ENCODE data around the gene CXXC1.
A peak's percentile ranks its signal among the peaks of the same experiment; 100 is the strongest.
"Not testable (repeated sequence)": the region's sequence is repeated elsewhere in the genome, so short reads cannot be mapped to it uniquely, and the experiment has no call there.

The CXXC1 gene

DNA sequence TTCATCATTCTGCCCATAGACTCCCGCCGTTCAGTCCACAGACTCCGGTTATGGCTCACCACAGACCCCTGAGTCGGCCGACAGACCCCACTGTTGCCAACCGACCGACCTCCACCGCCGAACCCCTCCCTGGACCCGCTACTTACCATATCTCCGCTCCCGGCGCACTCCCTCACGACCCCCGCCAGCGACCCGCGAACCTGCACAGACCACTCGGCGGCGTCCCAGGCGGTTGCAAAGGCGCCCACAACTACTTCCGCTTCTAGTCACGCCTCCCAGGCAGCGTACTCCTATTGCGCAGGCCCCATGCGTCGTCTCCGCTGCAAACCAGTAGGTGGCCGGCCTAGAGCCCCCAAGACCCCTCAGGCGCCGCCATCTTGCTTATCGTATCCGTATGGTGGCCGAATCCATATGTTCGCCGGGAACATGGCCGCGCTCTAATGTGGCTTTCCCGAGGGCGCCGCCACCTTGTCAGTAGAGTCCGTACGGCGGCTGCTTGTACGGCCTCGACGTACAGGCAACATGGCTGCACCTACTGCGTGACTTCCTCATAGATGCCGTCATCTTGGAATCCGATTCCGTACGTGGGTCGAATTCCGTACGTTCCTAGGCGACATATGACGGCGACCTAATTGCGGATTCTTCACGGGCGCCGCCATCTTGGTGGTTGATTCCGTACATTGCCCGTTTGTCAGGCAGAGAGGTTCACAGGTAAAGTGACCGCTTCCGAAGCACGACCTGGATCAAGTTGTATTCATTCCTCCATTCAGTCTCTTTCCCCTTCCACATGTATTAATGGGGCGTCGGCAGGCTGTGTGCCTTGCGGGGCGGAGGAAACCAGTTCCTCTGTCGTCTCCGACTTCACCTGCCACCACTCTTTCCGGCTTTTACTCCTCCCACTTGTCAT is at the start of gene CXXC1:
CXXC1 (minus strand) TSS at position 252 of the 907 bp plus-strand sequence; CDS start at position 149, 103 bp downstream.
- peak; percentile 100 for DNase-seq (ENCODE audit: low read depth, low spot score)

DNA sequence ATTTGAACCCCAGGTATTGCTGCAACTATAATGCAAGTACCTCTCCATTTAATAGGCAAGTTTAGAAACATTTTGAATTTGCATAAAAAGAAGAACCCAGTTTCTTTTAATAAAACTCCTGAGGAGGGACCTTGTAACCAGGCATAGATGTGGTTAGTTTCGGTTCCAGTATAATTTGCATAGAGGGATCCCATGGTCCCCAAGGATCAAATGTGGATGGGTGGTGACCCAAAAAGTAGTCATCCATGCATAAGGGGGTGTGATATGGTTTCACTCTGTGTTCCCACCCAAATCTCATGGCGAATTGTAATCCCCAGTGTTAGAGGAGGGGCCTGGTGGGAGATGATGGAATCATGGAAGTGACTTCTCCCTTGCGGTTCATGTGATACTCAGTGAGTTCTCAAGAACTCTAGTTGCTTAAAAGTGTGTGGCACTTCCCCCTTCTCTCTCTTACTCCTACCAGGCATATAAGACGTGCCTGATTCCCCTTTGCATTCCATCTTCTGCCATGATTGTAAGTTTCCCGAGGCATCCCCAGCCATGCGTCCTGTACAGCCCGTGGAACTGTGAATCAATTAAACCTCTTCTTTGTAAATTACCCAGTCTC is 47.2 kb upstream of the CXXC1 start:
- no peak for DNase-seq (ENCODE audit: low read depth, low spot score)

DNA sequence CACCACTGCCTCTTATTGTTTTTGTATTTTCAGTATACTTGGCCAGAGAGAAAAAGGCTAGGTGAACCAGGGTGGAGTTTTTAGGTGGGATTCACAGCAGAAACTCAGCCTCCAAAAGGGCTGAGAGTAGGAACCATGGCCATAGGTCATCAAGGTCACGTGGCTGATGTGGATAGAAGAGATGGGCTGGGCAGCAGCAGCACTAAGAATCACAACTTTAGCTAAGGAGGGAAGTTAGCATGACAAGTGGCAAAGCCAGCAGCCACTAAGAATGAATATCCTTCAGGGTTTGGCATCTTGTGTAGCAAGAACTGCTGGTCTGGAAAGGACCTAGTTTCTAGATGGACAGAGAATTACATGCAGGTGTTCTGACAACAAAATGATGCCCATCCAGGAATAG is 44.2 kb upstream of the CXXC1 start:
- DNase-seq (ENCODE audit: low read depth, low spot score), result no peak

DNA sequence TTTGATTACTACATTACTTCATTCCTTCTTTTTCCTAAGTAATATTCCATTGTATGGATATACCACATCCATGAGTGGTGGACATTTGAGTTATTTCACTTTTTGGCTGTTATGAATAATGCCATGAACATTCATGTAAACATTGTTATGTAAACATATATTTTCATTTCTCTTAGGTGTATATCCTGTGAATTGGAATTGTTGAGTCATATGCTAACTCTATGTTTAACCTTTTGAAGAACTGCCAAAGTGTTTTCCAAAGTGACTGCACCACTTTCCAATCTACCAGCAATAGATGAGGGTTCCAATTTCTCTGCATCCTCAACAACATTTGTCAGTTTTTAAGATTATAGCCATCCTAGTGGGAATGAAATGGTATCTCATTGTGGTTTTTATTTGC is 42.7 kb upstream of the CXXC1 start:
- DNase-seq (ENCODE audit: low read depth, low spot score), result no peak

DNA sequence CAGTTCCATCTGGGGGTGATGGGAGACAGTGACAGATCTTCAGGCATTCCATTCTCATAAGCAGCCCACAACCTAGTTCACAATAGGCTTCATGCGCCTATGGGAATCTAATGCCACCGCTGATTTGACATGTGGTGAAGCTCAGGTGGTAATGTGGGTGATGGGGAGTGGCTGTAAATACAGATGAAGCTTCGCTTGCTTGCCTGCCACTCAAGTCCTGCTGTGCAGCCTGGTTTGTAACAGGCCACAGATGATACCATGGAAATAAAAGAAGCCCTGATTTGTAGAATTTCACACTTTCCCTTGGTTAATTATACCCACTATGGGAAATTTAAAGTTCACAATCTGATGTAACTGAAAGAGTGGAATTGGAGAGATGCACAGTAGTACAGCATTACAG is 40.5 kb upstream of the CXXC1 start:
- DNase-seq (ENCODE audit: low read depth, low spot score), result no peak

DNA sequence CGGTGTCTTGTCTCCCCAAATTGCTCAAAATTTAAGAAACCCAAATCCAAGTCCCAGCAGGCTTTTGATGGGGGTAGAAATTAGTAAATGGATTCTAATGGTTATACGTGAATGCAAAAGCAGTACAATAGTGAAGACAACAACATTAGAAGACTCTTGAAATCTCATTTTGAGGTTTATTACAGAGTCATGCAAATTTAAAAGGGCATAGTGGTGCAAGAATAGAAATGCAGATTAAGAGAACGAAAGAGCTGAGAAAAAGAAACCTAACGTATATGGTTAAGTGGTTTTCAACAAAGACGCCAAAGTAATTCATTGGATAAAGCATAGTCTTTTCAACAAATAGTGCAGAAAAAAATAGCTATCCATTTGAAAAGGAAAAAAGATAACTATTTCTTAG is 33.2 kb upstream of the CXXC1 start:
- DNase-seq (ENCODE audit: low read depth, low spot score), result peak; percentile 2

DNA sequence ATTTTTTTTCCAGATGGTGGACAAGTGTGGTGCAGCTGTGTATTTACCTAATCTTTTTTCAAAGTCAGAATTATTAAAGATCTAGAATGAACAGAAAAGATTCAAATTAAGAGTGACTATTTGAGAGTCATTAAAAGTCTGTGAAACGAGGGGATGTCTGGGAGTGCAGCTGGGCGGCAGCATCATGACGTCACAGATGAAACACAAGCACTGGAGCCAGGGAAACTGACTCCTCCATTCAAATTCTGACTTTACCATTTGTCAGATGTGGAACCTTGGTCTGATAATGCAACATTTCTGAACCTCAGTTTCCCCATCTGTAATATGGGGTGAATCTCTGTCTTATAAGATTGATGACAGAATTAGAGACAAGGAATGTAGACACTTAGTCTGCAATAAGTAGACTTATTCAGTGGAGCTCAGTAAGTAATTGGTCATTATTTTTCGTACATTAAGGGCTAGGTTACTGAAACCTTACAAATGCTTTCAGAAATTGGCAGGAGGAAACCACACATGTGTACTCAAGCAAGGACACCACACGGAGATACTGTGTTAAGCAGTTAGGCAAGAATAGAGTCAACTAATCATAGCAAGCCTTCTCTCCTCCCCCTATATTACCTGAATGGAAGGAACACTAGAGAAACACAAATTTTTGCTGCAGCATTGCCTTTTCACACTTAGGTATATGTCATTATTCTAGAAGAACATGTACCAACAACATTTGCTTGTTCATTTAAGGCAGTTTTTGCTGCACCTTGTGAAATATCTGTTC is 27.8 kb upstream of the CXXC1 start:
- no peak for DNase-seq (ENCODE audit: low read depth, low spot score)

DNA sequence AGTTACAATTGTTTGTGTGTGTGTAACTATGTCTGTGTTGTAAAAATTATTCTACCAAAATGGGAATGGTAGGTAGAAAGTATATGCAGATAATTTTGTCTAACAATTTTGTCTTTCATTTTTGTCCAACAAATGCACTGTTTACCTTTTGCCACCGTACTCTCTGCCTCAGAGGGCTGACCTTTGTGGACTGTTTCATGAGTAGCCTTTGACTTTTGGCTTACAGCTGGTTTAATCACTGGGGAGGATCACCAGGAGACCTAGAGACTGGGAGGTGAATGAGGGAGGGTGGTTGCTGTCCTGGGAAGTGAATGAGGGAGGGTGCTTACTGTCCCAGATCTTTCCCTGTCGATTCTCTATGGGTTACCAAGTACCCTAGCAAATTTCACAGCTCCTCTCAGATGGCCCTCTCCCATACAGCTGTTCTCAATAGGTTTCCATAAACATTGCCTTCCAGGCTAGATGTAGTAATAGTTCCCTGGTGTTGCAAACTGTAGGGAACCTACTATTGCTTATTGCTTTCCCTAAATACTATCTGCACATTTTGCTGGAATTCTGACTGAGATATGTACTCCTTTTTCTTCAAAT is 26.5 kb upstream of the CXXC1 start:
- DNase-seq (ENCODE audit: low read depth, low spot score), result no peak

DNA sequence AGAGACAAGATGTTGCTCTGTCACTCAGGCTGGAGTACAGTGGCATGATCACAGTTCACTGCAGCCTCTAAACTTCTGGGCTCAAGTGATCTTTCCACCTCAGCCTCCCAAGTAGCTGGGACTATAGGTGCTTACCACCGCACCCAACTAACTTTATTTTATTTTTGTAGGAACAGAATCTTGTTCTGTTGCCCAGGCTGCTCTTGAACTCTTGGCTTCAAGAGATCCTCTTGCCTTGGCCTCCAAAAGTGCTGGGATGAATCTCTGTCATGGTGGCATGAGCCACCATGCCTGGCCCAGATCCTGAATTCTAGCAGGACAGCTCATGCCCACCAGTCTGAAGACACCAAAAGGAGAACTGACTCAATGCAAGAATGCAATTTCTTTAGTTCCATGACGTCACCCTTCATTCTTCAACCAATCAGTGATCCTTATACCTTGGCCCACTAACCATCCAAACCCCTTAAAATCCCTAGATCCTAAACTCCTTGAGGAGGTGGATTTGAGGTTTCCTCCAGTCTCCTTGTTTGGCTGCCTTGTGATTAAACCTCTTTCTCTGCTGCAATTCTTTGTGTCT is 25.6 kb upstream of the CXXC1 start:
- no peak for DNase-seq (ENCODE audit: low read depth, low spot score)

DNA sequence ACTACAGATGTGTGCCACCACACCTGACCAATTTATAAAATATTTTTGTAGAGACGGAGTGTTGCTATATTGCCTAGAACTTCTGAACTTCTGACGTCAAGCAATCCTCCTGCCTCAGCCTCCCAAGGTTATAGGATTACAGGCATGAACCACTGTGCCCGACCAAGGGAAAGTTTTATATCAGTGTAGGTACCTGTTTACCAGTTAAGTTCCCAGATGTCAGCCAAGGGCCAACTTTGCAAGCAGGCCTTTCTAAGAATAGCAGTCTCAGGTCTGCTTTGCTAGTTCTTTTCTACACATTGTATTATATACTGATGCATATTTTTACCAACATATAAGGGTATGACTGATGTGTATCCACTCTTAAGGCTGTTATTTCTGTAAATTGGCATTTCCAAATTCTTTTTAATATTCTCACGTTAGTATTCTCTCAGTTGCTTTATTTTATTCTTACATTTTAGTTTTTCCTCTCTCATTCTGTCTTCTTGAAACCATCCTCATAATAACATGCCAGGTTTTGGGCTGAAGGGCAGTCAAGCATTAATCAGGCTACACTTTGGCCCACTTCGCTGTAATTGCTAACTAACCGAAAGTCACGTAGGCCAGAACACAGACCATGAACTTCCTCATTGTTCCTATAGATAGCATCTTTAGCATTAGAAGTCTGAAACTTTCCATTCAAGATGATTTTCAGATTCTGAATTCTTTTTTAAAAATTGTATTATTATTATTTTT is 25.0 kb upstream of the CXXC1 start:
- DNase-seq (ENCODE audit: low read depth, low spot score), result no peak

DNA sequence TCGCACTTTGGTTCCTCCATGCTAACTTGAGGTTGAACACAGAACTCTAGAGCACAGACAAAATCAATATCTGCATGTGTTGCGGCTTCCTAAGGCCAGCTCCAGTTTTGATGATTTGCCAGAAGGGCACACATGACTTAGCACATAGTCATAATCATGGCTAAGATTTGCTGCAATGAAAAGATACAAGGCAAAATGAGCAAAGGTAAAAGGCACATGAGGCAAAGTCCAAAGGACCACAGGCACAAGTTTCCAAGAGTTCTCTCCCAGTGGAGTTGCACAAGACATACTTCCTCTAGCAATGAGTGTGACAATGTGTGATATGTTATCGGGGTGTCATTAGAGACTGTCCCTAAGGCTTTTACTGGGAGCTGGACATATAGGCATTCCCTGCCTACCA is 24.2 kb upstream of the CXXC1 start:
- no peak for DNase-seq (ENCODE audit: low read depth, low spot score)

DNA sequence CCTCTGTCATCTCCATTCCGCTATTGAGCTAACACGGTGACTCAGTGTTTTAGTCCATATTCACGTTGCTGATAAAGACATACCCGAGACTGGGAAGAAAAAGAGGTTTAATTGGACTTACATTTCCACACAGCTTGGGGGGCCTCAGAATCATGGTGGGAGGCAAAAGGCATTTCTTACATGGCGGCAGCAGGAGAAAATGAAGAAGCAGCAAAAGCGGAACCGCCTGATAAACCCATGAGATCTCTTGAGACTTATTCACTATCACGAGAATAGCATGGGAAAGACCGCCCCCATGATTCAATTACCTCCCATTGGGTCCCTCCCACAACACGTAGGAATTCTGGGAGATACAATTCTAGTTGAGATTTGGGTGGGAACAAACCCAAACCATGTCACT is 22.6 kb upstream of the CXXC1 start:
- no peak for DNase-seq (ENCODE audit: low read depth, low spot score)

DNA sequence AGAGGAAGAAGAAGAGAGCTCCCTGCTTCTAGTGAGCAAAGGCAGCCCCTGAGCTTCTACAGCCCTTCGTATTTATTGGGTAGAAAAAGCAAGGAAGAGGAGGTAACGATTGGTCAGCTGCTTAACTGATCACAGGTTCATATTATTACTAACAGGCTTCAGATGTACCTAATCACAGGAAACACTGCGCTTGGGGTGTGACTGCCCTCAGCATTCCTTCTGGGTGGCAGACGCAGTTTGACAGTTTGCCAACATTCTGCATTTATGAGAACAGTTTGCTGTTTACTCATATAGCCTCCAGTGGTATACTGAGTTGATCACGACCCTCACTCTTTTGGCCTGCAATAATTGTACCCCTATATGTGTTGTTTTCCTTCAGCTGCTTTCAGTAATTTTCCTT is 21.4 kb upstream of the CXXC1 start:
- not testable (repeated sequence) for DNase-seq (ENCODE audit: low read depth, low spot score)

DNA sequence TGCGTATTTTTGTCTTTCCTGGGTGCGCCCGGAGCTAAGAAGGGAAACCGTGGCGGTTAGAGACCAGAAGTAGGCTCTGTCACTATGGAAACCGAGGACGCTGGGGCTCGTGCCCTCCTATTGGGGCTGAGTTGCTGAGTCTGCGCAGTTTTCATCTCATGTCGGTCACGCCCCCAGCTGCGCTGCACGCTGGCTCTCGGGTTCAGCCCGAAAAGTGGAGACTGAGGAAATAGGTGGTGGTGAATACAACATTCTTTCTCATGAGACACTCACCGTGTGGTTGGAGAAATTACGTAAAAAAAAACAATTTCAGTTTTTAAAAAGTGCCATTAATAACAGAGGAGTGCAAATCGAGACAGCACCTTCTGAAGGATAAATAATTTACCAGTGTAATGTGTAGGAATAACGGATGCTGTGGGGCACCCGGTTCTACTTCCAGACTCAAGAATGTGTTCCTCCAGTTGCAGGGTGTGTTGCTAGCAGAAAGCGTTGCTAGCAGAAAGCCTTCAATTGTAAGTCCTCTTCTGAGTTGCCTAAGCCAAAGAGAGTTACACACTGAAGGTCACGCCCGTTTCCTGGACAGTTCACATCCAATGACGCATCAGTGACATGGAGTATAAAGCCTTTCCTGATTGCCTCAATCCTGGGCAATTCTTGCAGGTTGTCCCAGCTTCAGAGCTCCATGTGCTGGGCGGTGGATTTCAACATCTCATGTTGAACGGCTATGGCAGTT is 20.4 kb upstream of the CXXC1 start:
- peak; percentile 95 for DNase-seq (ENCODE audit: low read depth, low spot score)

DNA sequence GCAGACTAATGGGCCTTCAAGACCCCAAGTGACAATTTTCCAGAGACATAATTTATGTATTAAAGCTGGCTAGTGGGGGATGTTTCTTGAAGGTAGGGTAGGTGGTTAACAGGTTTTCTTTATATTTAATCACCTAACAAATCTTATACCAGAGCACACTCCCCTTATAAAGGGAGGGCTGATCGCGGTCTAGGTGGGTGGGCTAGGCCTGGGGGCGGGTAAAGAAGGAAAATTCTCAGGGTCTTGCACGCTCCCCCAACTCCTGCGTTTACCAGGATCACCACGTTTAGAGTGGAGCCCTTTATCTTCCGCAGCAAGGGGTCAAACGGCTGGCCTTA is 19.9 kb upstream of the CXXC1 start:
- no peak for DNase-seq (ENCODE audit: low read depth, low spot score)

DNA sequence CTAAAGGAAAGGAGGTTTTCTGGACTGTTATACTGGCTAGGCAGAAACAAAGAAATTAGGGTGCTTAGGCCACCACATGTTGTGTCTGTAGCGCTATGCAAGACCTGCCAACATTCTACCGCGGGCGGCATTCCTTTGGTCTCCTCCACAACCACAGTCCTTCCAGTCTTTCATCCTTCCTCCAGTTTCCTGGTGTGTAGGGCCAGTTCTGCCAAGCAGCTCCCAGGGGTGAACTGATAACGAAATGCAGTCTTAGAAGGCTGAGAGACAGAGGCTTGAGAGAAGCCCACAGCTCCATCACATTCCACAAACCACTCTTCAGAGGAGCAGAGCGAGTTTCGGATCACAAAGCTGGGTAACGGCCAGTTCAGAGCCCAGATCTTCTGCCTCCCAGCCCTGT is 19.5 kb upstream of the CXXC1 start:
- DNase-seq (ENCODE audit: low read depth, low spot score), result peak; percentile 93

DNA sequence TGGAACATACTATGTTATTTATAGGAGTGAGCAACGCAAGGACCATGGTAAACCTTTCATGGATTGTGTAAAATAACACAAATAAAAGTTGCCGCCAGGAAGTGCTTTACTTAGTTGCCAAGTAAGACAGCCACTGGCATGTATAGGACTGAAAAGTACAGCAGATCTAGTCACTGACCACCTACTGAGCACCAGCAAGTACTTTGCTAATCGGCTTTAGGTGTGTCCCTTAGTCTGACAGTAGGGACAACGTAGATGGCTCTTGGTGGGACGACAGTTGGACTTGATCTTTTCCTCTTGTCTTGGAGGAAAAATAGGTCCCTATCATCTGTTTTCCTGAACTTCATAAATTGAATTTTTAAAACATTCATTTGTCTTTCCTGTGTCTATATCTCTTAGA is 13.6 kb upstream of the CXXC1 start:
- no peak for DNase-seq (ENCODE audit: low read depth, low spot score)

DNA sequence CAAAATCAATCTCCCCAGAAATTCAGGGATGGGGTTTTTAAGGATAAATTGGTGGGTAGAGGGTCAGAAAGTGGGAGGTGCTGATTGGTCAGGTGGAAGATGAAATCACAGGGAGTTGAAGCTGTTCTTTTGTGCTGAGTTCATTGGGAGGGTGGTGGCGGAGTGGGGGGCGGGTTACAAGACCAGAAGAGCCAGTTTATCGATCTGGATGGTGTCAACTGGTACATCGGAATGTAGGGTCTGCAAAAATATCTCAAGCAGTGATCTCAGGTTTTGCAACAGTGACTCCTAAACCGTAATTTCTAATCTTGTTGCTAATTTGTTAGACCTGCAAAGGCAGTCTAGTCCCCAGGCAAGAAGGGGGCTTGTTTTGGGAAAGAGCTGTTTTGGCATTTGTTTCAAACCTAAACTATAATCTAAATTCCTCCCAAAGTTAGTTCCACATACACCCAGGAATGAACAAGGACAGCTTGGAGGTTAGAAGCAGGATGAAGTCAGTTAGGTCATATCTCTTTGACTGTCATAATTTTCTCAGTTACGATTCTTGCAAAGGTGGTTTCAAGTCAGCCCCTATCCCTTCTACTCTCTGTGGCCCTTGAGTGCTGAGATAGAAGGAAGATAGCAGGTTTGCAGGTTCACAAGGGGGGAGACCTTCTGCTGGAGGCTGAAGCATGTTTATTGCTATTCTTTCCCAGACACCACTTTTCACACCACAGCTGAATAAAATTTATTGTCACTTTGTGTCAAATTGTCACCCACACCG is 12.3 kb upstream of the CXXC1 start:
- DNase-seq (ENCODE audit: low read depth, low spot score), result no peak

DNA sequence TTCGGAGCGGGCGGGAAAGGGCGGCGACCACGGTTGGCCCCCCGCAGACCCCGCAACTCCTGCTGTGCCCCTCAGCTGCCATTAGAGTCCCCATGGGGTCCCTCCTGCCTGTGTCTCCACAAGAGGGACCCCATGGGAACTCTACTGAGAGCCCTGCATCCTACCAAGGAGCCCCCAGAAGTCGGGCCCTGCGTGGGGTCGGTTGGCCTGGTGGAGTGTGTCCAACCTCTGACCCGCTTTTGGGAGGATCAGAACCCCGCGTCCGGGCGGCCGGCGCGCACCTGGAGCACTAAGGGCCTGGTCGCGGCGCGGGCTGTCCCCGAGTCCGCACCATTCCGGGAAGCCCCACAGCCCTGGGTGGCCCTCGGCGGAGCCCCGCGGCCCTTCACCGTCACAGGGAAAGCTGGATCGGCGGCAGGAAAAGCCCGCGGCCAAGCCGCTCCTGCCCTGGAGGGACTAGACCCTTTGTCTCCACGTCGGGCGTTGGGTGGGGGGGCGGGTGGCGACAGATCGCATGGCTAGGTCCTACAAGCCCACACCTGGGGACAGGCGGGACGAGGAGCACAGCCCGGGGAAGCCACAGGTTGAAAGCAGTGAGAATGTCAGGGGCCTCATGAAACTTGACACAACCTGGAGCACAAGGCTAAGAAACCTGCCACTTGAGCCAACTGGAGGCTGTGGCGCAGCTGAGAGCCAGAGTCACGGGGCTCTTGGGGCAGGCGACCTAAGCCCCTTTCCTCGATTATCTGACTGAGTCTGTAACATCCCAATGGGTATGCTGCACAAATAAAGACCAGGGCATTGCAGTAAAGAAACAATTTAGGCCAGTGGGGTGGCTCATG is 11.2 kb upstream of the CXXC1 start:
- DNase-seq (ENCODE audit: low read depth, low spot score), result no peak

Measured in astrocyte of the hippocampus (primary cell).